T-helper 2 cell treated with Interferon-gamma antibody and Interleukin-4, amounts not matched to agents 100 ng/mL and 5 ng/mL, for 36 hours (primary cell): Measurements from ENCODE around the gene LIX1L. TPM values are rescaled to one million over a fixed set of nuclear protein-coding genes. Genes with fewer than 3 reads are reported as not detected.

Experiments
- intact Hi-C: fragments of 100-400 bp; cut with micrococcal nuclease; formaldehyde crosslinking; loops from one replicate; pipeline ENCODE4 v1.15.1; 2023
- total RNA-seq: library from RNA; stranded (reverse); gene quantifications from 2 replicates; pipeline ENCODE4 v1.2.3, GENCODE V29; 2022

The LIX1L gene
- total RNA-seq, 1 donor from 2014 or later = 39.3 TPM

DNA sequence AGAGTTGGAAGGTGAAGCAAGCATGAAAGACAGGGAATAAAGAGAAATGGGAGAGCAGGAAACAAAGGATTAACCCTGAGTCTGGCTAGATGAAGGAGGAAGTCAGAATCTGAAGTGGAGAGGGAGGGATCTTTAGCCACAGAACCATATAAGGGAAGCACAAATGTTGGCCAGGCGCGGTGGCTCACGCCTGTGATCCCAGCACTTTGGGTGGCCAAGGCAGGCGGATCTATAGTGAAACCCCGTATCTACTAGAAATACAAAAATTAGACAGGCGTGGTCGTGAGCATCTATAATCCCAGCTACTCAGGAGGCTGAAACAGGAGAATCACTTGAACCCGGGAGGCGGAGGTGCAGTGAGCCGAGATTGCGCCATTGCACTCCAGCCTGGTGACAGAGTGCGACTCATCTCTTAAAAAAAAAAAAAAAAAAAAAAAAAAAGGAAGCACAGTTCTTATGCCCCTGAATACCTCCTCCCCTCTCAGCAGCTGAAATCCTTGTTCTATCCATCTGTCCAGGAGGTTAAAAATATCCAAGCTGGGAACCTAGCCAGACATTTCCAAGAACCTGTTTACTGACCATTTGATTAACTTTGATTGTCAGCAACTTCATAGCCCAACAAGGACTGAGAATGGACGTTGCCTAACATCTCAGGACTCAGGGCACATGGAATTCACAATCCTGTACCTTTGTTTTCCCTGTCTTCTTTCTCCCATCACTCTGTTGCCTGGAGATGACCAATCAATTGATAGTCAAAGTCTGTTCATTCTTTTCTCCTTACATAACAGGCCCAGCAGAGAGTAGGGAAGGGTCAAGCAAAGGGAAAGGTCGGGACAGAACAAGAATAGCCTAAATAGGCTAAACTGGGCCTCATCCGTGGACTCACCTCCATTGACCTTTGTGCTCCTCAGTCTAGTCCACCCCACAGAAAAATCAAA is 28.0 kb upstream of the LIX1L start:
- intact Hi-C loops = no loop called here

DNA sequence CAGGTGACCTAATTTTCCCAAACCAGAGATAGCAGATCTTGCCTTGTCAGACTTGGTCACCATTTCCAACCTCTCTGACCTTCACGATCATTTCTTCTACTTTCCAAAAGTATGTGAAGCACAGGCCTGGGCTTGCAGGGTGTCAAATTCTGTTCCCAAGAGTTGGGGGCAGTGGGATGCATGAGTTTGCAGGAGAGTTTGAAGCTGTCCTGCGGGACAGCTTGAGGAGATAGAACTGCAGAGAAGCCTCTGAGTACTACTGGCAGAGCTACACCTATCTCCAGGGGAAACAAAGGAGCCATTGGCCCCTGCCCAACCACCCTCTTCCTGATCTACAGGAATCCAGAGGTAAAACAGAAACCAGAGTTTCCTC is 27.3 kb upstream of the LIX1L start:
- intact Hi-C loops = no loop called here

DNA sequence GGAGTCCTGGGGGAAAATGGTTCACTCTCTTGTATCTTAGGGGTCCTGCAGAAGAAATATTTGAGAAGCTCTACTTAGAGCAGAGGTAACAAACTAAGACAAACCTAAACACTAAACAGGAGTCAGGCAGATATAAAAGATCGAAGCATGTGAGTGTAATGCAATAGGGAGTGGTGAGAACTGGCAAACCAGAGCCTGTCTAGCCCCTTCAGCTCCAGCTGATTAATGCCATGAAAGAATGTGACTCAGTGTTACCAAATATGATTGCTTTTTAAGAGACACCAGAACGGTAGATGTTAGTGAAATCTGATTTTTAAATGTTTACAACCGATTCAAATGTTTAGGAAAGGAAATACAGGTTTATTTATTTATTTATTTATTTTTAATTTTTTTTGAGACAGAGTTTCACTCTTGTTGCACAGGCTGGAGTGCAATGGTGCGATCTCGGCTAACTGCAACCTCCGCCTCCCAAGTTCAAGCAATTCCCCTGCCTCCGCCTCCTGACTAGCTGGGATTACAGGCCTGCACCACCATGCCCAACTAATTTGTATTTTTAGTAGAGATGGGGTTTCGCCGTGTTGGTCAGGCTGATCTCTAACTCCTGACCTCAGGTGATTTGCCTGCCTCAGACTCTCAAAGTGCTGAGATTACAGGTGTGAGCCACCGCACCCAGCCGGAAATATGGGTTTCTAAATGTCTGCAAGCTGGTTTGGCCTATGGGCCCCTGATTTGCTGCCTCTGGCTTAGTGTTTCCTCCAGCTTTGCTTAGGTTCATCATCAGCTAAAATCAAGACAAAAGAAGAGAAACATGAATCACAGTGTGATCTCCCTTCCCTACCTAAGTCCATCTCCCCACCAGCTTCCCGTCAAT is 26.4 kb upstream of the LIX1L start:
- intact Hi-C loops = no loop called here

DNA sequence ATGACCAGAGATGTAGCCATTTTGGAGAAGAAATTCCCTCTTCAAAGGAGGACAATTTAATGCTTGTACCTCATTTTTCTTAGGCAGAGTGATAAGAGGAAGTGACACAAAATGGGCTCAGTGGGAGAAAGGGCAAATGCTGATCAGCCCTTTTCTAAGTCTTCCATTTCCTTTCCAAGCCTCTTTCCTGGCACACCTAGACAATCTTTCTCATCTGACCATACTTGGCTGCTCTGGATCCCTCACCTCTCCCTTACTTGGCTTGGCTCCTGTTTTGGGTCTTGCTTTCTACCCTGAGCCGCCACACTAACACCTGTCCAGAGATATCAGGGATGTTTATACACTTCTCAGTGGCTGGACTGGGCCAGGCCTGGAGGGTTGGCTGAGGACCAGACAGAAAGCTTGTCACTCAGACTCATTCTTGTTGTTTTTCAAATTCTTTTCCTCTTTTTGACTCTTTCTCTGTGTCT is 25.4 kb upstream of the LIX1L start:
- intact Hi-C loops = no loop called here

DNA sequence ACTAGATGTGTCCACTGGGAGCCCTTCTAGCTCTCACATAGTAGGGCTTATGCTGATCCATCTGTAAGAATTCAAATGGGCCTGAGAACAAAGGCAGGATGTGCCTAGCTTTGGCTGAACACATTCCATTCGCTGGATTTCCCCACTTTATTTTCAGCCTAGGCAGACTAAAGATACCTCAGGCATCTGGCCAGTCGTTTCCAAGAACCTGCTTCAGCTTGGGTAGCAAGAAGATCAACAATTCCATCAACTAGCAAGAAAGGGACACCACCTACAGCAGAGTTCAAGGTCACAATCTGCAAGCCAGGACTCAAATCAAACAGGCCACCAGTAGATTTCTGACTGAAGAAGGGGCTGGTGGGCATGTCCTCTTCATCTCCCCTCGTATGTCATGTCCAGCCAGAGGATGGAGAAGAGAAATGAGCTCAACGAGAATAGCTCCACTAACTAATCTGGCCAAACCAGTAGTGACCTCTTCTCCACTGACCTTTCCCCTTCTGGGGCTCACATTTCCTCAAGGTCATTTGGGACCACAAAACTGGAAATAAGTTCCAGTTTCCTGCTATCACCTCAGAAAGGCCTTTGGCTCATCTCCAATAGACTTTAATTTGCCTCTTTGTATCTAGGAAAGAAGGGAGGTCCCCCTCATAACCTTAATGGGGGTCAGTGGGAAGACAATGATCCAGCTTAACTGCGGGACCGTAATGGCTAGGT is 24.4 kb upstream of the LIX1L start:
- intact Hi-C loops = no loop called here

DNA sequence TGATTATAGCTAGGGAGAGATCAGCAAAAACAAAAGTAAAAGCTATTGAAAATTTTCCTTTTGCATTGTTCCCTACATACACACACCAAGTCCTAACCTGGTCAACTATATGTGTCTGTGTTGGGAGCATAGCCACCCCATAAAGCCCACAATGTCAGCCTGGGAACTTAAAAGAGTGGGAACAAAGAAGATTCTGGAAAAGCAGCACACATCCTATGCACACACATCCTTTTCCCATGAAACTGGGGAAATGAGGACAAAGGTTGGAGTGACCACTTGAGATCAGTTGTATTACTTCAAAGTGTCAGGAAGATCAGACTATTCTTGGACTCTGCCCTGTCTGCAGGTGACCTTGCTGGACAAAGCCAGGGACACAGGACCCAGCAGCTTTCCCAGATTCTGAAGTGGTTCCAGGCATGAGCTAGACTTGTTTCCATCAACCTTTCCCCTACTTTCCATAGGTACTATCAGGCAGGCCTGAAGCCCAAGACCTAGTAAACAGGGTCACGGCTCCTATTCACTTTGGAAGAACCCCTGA is 22.7 kb upstream of the LIX1L start:
- intact Hi-C loops = no loop called here

DNA sequence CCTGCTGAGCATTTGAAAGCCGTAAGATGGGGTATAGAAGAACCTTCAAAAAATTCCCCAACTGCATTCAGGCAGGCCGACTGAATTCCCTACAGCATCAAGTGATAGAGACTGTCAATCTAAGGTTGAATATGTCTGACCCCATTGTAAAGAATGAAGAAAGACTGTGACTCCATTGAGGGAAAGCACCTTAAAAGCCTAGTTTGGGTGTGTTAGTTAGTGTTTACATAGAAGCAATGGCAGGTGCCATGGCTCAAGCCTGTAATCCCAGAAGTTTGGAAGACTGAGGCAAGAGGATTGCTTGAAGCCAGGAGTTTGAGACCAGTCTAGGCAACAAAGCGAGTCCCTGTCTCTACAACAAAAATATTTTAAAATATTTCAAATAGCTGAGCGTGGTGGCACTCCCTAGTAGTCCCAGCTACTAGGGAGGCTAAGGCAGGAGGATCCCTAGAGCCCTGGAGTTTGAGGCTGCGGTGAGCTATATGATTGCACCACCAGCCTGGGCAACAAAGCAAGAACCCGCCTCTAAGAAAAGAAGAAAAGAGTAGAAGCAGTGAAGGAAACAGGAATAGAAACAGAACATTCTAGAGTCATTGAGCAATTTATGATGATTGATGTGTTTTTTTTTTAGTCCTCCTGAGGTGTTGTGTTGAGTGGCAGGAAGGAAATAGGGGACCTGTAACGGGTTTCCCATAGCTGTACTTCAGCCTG is 22.1 kb upstream of the LIX1L start:
- intact Hi-C loops = loop anchor here (1.0 to 5.0 kb wide), 4 partner anchors 16 to 123 kb away; partner anchors contain the start of genes LIX1L, PIAS3 and TXNIP

DNA sequence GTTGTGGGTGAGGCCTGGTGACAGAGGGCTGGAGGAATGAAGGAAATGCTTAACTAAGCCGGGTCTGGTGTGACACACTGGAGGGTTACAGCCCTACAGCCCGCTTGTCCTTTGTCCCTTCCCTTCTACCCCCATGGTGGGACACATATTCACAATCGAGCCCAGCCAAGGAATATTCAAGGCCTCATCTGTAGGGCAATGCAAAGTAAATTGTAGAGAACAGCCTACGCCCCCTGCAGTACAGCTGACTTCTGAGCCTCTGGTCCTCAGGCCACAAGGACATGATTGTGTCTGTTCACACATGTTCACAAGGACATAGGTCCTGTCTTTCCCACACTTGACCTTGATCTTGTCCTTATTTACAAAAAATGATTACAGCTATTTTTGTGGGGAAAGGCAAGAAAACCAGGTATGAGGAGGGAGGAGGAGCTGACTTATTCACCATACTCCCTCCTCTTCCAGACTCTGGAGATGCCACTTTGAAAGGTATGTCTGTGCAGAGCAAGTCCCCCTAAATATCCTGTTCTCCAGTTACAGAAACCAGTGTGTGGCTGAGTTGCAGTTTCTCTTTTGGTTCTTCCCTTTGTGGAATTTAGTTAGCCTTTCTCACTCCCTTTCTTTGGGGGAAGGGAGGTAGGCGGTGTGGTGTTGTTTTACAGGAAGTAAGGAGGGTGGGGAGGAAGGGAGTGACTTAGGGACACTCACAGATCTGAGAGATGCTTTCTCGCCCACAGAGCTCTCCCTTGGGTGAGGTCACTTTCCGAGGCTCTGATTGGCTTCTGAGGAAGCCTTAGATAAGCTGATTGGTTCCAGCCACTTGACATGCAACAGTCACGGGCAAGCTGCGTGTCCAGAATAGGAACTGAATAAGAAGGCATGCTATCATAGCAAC is 21.3 kb upstream of the LIX1L start:
- intact Hi-C loops = loop anchor here (1.0 to 5.0 kb wide), 4 partner anchors 17 to 122 kb away; partner anchors contain the start of genes LIX1L, PIAS3 and TXNIP

DNA sequence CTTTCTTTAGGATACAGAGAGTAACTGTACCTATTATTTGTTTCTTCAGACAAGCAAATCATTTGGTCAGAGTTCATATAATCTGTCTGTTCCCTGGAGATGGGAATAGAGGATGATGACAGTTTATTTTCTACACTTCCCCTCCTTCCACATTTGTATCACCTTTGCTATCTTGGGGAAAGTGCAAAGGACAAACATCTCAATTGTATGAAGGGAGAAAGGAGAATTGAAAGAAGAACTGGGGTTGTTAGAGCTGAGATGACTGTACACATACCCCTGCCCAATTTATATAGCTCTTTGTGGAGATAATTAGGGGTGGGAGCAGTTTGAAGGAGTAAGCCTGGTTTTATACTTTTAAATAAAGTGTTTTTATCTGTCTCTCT is 20.6 kb upstream of the LIX1L start:
- intact Hi-C loops = loop anchor here (5.0 kb wide), 1 partner anchor 121 kb away; the partner anchor contains the start of gene PIAS3

DNA sequence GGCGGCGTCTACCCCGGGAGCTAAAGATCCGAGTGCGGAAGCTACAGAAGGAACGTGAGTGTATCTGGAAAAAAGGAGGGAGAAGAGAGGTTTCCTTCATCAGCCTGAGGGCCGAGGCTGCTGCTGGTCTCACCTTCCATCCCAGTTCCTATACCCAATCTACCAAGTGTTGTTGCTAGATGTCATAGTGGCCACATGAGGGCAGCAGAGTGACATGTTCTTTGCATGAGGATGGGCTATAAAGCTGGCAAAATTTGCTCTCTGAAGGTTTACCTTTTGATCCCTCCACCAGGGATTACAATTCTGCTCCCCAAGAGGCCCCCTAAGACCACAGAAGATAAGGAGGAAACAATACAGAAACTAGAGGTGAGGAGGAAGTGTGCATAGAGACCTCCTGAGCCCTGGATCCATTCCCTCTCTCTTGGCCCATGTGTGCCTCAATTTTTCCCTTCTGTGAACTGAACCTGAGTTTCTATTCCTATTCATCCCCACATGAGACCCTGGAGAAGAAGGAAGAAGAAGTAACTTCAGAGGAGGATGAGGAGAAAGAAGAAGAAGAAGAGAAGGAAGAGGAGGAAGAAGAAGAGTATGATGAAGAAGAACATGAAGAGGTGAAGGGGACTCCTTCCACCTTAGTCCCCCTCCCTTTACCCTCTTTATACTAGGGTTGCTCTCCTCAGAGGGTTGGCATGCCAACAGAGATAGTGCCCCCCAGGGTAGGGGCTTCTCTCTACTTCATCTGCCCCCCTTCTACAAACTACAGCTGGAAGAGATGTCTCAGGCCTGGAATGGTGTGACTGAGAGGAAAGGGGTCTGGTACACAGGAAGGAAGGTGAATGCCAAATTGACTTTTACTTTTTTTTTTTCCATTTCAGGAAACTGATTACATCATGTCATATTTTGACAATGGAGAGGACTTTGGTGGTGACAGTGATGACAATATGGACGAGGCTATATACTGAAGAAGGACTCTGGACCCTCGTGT is 20.0 kb upstream of the LIX1L start:
- intact Hi-C loops = loop anchor here (1.0 to 5.0 kb wide), 3 partner anchors 13 to 120 kb away; partner anchors contain the start of genes ANKRD34A, PIAS3 and POLR3GL

DNA sequence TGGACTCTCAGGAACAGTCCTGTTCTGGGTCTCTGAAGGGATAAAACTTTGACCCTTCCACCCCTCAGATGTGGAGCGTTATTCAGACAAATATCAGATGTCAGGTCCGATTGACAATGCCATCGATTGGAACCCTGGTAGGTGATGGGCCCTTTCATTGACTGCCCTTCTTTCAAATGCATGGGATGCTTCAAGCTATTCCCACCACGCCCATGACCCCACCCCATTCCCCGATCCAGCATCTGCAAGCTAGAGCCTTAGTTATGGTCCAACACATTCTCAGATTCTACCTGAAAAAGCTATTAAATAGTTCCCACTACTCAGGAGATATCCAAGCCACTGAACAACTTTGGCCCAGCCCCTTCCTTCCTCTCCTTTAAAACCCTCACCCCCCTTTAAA is 19.2 kb upstream of the LIX1L start:
- intact Hi-C loops = loop anchor here (1.0 to 5.0 kb wide), 3 partner anchors 13 to 120 kb away; partner anchors contain the start of genes ANKRD34A, PIAS3 and POLR3GL

DNA sequence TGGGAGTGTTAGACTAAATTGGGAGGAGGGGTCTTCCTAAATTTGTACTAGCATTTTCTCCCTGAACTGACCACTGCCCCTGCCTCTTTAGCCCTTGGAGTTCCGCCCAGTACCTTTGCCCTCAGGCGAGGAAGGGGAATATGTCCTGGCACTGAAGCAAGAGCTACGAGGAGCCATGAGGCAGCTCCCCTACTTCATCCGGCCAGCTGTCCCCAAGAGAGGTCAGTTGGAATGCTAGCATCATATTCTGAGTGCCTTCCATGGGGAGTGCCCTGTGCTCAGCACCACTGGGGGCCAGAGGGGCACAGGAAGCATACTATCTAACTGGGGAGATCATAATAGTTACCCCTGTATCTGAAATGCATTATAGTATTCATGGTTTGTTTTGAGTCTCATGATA is 17.4 kb upstream of the LIX1L start:
- intact Hi-C loops = loop anchor here (5.0 kb wide), 1 partner anchor 118 kb away; the partner anchor contains the start of gene PIAS3

DNA sequence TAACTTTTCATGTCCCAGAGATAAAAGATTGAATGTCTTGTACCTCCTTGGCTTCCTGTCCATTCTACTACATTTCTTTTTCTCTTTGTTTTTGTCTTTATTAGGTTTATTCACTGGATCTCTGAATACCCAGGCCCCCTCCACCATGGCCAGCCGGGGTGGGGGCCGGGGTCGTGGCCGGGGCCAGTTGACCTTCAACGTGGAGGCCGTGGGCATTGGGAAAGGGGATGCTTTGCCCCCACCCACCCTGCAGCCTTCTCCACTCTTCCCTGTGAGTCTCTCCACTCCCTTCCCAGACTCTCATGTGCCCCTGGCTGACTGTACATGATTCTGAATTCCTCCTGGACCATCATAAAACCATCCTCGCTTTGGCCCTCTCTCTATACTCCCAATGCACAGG is 16.9 kb upstream of the LIX1L start:
- intact Hi-C loops = loop anchor here (5.0 kb wide), 1 partner anchor 117 kb away; the partner anchor contains the start of gene PIAS3

DNA sequence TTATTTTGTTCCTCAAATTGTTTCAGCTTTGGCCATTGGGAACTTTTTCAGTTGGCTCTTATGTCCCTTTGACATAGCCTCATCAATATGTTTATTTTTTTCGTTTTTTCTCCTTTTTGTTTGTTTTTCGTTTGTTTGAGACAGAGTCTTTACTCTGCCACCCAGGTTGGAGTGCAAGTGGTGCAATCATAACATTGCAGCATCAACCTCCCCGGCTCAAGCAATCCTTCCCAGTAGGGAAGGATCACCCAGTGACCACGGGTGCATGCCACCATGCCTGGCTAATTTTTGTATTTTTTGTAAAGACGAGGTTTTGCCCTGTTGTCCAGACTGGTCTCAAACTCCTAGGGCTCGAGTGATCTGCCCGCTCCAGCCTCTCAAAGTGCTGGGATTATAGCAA is 14.8 kb upstream of the LIX1L start:
- intact Hi-C loops = no loop called here

DNA sequence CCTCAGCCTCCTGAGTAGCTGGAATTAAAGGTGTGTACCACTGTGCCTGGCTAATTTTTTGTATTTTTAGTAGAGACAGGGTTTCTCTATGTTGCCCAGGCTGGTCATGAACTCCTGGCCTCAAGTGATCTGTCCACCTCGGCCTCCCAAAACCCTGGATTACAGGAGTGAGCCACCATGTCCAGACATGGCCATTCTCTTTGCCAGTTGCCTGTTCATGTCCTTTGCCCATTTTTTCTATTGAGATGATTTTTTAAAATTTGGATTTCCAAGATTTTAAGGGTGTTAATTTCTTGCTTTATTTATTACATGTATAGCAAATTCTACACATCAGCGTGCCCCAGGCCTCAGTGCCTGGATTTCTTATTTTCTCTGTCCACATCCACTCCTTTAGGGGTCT is 9.5 kb upstream of the LIX1L start:
- intact Hi-C loops = no loop called here

DNA sequence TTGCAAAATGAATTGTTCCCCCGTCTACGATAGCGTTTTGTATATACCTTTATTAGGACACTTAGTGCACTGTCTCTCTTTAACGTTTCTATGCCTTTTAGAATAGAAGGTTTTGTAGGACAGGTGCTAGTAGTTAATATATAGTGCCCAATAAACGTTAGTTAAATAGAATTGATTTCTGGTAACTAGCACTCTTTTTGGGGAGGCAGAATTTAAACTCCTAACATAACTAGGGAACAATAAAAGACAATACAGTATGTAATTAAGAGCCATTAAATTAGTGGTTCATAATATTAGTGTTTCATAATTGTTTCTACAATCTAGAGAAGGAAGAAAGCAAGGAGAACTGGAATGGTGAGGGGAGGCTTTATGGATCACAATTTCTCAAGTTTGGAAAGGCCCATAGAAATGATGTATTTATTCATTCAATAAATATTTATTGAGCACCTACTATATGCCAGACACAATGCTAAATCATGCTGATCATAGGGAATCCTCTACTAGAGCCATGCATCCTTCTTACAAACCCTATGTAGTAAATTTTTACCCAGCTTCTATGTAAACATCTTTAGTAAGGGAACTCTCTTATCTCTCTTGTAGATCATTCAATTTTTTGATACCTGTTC is 7.4 kb upstream of the LIX1L start:
- intact Hi-C loops = loop anchor here (2.0 kb wide), 1 partner anchor 106 kb away; the partner anchor contains the start of gene PIAS3
